ENCODE results near the gene OGG1. TPM values are rescaled to one million over a fixed set of nuclear protein-coding genes. Genes with fewer than 3 reads are reported as not detected.

OGG1 gene
- total RNA-seq, 1 donor: 25.7 TPM

DNA sequence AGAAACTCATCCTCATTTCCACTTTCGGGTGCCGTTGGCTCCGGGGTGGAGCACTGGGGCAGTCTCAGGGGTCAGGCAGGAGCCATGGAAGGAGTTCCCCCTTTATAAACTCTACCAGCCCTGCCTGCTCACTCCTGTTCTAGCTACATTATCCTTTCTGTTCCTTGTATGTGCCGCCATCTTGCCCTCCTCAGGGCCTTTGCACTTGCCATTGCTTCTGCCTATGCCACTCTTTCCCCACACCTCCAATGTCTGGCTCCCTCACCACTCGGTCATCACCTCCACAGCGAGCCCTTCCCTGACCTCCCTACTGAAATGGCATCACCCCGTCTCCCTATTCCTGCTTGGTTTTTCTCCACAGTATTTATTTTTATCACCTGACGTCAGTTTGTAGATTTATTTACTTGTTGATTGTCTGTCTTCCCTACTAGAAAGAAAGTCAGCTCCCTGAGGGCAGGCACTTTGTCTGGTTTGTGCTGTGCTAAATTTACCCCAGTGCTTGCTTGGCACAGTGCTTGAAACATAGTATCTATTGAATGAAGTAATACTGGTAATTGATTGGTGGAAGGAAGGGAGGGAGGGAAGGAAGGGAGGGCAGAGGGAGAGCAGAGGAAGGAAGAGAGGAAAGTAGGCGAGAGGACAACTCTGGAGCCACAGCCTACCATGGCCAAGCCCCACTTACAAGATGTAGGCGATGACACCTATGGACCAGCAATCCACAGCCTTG is 11.2 kb downstream of the OGG1 start:
- TF ChIP-seq, protein P1, sequence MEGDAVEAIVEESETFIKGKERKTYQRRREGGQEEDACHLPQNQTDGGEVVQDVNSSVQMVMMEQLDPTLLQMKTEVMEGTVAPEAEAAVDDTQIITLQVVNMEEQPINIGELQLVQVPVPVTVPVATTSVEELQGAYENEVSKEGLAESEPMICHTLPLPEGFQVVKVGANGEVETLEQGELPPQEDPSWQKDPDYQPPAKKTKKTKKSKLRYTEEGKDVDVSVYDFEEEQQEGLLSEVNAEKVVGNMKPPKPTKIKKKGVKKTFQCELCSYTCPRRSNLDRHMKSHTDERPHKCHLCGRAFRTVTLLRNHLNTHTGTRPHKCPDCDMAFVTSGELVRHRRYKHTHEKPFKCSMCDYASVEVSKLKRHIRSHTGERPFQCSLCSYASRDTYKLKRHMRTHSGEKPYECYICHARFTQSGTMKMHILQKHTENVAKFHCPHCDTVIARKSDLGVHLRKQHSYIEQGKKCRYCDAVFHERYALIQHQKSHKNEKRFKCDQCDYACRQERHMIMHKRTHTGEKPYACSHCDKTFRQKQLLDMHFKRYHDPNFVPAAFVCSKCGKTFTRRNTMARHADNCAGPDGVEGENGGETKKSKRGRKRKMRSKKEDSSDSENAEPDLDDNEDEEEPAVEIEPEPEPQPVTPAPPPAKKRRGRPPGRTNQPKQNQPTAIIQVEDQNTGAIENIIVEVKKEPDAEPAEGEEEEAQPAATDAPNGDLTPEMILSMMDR (IDR thresholded peaks at IDR 0.05; ENCODE audit: extremely low read depth, low read depth, low read length): no peak
- Histone ChIP-seq H3K4me3 (ENCODE audit: insufficient read depth, low read length) (no peak overlapping the region), H3K27me3 (ENCODE audit: insufficient read depth, low read length) (no peaks in the 10 kb centered on the region), H3K36me3 (ENCODE audit: insufficient read depth, low read length) (peaks cover 44% of the 10 kb centered on the region), H3K4me1 (ENCODE audit: insufficient read depth, low read length) (no peaks in the 10 kb centered on the region), H3K79me2 (ENCODE audit: insufficient read depth, low read length) (no peaks in the 10 kb centered on the region), H3K9me3 (ENCODE audit: low read depth, low read length) (no peaks in the 10 kb centered on the region), H3K27ac (ENCODE audit: low read depth, low read length) (no peak overlapping the region), H2AFZ (ENCODE audit: low read length) (no peak overlapping the region), H4K20me1 (ENCODE audit: insufficient read depth, low read length) (no peaks in the 10 kb centered on the region), H3K4me2 (ENCODE audit: insufficient read depth, low read length) (no peak overlapping the region)
- DNase-seq (ENCODE audit: insufficient read length, low spot score, missing footprints): peak; percentile 72

DNA sequence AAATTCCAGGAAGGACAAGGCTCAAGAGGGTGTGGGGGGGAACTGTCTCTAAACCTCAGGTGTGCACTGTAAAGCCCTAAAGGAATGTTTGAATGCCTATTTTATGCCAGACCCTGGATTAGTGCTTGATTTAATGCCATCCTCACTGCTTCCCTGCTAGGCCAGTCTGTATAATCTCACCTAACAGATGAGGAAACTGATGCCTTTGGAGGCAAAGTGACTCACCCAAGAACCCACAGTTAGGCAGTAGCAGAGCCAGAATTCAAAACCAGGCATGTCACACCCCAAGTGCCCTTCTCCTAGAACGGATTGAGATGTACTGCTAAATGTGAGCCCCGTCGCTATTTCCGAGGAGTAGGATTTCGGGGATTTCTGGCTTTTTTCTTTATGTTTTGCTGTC is 12.2 kb downstream of the OGG1 start:
- no peak overlapping the region for H2AFZ ChIP-seq (ENCODE audit: low read length)
- H3K36me3 ChIP-seq (ENCODE audit: insufficient read depth, low read length): peaks cover 42% of the 10 kb centered on the region
- no peak overlapping the region for H3K27ac ChIP-seq (ENCODE audit: low read depth, low read length)
- DNase-seq (ENCODE audit: insufficient read length, low spot score, missing footprints): peak; percentile 29
- H3K27me3 ChIP-seq (ENCODE audit: insufficient read depth, low read length): no peaks in the 10 kb centered on the region
- H3K4me3 ChIP-seq (ENCODE audit: insufficient read depth, low read length): no peak overlapping the region
- TF ChIP-seq, protein P1 (IDR thresholded peaks at IDR 0.05; ENCODE audit: extremely low read depth, low read depth, low read length): no peak
- H3K4me1 ChIP-seq (ENCODE audit: insufficient read depth, low read length): no peaks in the 10 kb centered on the region
- no peaks in the 10 kb centered on the region for H4K20me1 ChIP-seq (ENCODE audit: insufficient read depth, low read length)
- no peak overlapping the region for H3K4me2 ChIP-seq (ENCODE audit: insufficient read depth, low read length)
- no peaks in the 10 kb centered on the region for H3K79me2 ChIP-seq (ENCODE audit: insufficient read depth, low read length)
- H3K9me3 ChIP-seq (ENCODE audit: low read depth, low read length): no peaks in the 10 kb centered on the region

DNA sequence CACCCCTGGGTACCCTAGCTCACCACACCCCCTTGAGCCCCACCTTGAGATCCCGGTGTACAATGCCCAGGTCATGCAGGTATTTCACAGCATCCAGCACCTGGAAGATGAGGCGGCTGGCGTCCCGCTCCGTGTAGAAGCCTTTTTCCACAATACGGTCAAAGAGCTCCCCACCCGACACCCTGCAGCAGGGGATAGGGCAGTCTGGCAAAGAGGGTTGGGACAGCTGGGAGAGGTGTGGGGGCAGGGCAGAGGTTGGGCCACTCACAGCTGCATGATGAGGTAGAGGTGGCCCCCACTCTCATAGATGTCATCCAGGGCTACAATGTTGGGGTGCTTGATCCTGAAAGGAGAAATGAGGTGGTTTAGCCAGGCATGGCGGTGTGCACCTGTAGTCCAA is 13.1 kb downstream of the OGG1 start:
- no peaks in the 10 kb centered on the region for H3K9me3 ChIP-seq (ENCODE audit: low read depth, low read length)
- H3K4me3 ChIP-seq (ENCODE audit: insufficient read depth, low read length): no peak overlapping the region
- TF ChIP-seq, protein P1 (IDR thresholded peaks at IDR 0.05; ENCODE audit: extremely low read depth, low read depth, low read length): no peak
- H3K27me3 ChIP-seq (ENCODE audit: insufficient read depth, low read length): no peaks in the 10 kb centered on the region
- H3K36me3 ChIP-seq (ENCODE audit: insufficient read depth, low read length): peaks cover 37% of the 10 kb centered on the region
- no peak overlapping the region for H2AFZ ChIP-seq (ENCODE audit: low read length)
- H3K27ac ChIP-seq (ENCODE audit: low read depth, low read length): no peak overlapping the region
- DNase-seq (ENCODE audit: insufficient read length, low spot score, missing footprints): peak; percentile 23
- peaks cover 1% of the 10 kb centered on the region for H3K4me1 ChIP-seq (ENCODE audit: insufficient read depth, low read length)
- no peak overlapping the region for H3K4me2 ChIP-seq (ENCODE audit: insufficient read depth, low read length)
- peaks cover 3% of the 10 kb centered on the region for H3K79me2 ChIP-seq (ENCODE audit: insufficient read depth, low read length)
- no peaks in the 10 kb centered on the region for H4K20me1 ChIP-seq (ENCODE audit: insufficient read depth, low read length)

DNA sequence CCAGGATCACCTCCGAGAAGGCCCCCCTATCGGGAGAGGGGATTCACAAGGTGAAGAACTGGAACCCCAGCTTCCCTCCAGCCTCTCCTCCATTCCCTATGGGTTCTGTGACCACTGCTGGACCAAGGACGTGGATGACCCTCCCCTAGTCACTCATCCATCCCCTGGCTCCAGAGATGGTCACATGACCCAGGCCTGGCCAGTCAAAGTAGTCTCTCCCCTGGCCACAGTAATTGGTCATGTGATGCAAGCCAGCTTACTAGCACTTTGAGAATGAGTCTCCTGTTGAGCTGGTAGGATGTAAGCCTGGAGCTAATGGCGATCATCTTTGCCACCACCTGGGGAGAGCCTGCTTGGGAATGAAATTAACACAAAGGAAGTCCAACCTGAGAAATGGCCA is 16.1 kb downstream of the OGG1 start:
- peak; percentile 1 for DNase-seq (ENCODE audit: insufficient read length, low spot score, missing footprints)
- Histone ChIP-seq H3K27ac (ENCODE audit: low read depth, low read length) (no peak overlapping the region), H4K20me1 (ENCODE audit: insufficient read depth, low read length) (no peaks in the 10 kb centered on the region), H3K4me1 (ENCODE audit: insufficient read depth, low read length) (peaks cover 23% of the 10 kb centered on the region), H2AFZ (ENCODE audit: low read length) (no peak overlapping the region), H3K79me2 (ENCODE audit: insufficient read depth, low read length) (peaks cover 21% of the 10 kb centered on the region), H3K27me3 (ENCODE audit: insufficient read depth, low read length) (no peaks in the 10 kb centered on the region), H3K4me3 (ENCODE audit: insufficient read depth, low read length) (no peak overlapping the region), H3K36me3 (ENCODE audit: insufficient read depth, low read length) (peaks cover 22% of the 10 kb centered on the region), H3K4me2 (ENCODE audit: insufficient read depth, low read length) (no peak overlapping the region), H3K9me3 (ENCODE audit: low read depth, low read length) (no peaks in the 10 kb centered on the region)
- TF ChIP-seq, protein P1 (IDR thresholded peaks at IDR 0.05; ENCODE audit: extremely low read depth, low read depth, low read length): no peak
